OCI-LY1 (cell line): Measurements from ENCODE around the gene DAZAP1.

Source experiments
- H2AFZ ChIP-seq: fragments of 200-600 bp; sonication (generic), shearing (Covaris generic); 2 replicates; pipeline ENCODE4 v1.6.0; 2014; ENCODE audit warnings: antibody characterized with exemption, mild to moderate bottlenecking, low read length
- H3F3A ChIP-seq: fragments of 200-600 bp; sonication (generic), shearing (Covaris generic); 2 replicates; pipeline ENCODE4 v1.6.0; 2014; ENCODE audit warnings: mild to moderate bottlenecking, antibody characterized with exemption, low read length, moderate library complexity; ENCODE audit not compliant: insufficient read depth
- H3K27ac ChIP-seq: fragments of 200-600 bp; sonication (generic); 2 replicates; pipeline ENCODE4 v1.5.1; 2014; ENCODE audit warnings: low read length, mixed run types, mild to moderate bottlenecking, low read depth; ENCODE audit not compliant: poor library complexity, severe bottlenecking
- H3K27me3 ChIP-seq: fragments of 200-600 bp; sonication (generic); 2 replicates; pipeline ENCODE4 v1.6.0; 2014; ENCODE audit warnings: antibody characterized with exemption, mild to moderate bottlenecking, low read length, moderate library complexity; ENCODE audit not compliant: insufficient read depth
- H3K36me3 ChIP-seq: fragments of 200-600 bp; sonication (generic); 2 replicates; pipeline ENCODE4 v1.6.1; 2014; ENCODE audit warnings: mild to moderate bottlenecking, antibody characterized with exemption, low read length, moderate library complexity, mixed read lengths; ENCODE audit not compliant: insufficient read depth
- H3K4me1 ChIP-seq: fragments of 200-600 bp; sonication (generic); 2 replicates; pipeline ENCODE4 v1.5.1; 2014; ENCODE audit warnings: mild to moderate bottlenecking, low read length, moderate library complexity; ENCODE audit not compliant: insufficient read depth, severe bottlenecking
- H3K4me2 ChIP-seq: fragments of 200-600 bp; sonication (generic), shearing (Covaris generic); 2 replicates; pipeline ENCODE4 v1.6.1; 2014; ENCODE audit warnings: low read length
- H3K4me3 ChIP-seq: fragments of 200-600 bp; sonication (generic); 2 replicates; pipeline ENCODE4 v1.5.1; 2014; ENCODE audit warnings: low read length, low read depth, mild to moderate bottlenecking, mixed read lengths; ENCODE audit not compliant: poor library complexity, severe bottlenecking
- H3K79me2 ChIP-seq: fragments of 200-600 bp; shearing (Covaris generic); 2 replicates; pipeline ENCODE4 v1.6.1; 2016; ENCODE audit warnings: mixed run types, low read length, mixed read lengths; ENCODE audit not compliant: insufficient read depth
- H3K9ac ChIP-seq: fragments of 200-600 bp; sonication (generic), shearing (Covaris generic); 2 replicates; pipeline ENCODE4 v1.6.1; 2014; ENCODE audit warnings: mild to moderate bottlenecking, low read length, mixed read lengths
- H3K9me2 ChIP-seq: fragments of 200-600 bp; sonication (generic), shearing (Covaris generic); 2 replicates; pipeline ENCODE4 v1.6.1; 2014; ENCODE audit warnings: low read depth, mild to moderate bottlenecking, low read length, mixed read lengths
- H3K9me3 ChIP-seq: fragments of 200-600 bp; shearing (Covaris generic); 2 replicates; pipeline ENCODE4 v1.6.1; 2014; ENCODE audit warnings: low read length, mixed read lengths
- H4K20me1 ChIP-seq: fragments of 200-600 bp; sonication (generic), shearing (Covaris generic); 2 replicates; pipeline ENCODE4 v1.6.0; 2016; ENCODE audit warnings: mild to moderate bottlenecking, low read length; ENCODE audit not compliant: insufficient read depth
- CTCF ChIP-seq: fragments of 200-600 bp; sonication (generic), shearing (Covaris generic); IDR thresholded peaks from 2 replicates; pipeline ENCODE4 v1.5.1; 2017; ENCODE audit warnings: mild to moderate bottlenecking, antibody characterized with exemption, low read length, moderate library complexity, mixed read lengths
- EZH2 ChIP-seq: fragments of 200-600 bp; sonication (generic), shearing (Covaris generic); IDR thresholded peaks from 2 replicates; pipeline ENCODE4 v1.8.0; 2017; ENCODE audit warnings: borderline replicate concordance, mixed run types, mild to moderate bottlenecking, antibody characterized with exemption, low read length, moderate library complexity, mixed read lengths

DAZAP1 gene

DNA sequence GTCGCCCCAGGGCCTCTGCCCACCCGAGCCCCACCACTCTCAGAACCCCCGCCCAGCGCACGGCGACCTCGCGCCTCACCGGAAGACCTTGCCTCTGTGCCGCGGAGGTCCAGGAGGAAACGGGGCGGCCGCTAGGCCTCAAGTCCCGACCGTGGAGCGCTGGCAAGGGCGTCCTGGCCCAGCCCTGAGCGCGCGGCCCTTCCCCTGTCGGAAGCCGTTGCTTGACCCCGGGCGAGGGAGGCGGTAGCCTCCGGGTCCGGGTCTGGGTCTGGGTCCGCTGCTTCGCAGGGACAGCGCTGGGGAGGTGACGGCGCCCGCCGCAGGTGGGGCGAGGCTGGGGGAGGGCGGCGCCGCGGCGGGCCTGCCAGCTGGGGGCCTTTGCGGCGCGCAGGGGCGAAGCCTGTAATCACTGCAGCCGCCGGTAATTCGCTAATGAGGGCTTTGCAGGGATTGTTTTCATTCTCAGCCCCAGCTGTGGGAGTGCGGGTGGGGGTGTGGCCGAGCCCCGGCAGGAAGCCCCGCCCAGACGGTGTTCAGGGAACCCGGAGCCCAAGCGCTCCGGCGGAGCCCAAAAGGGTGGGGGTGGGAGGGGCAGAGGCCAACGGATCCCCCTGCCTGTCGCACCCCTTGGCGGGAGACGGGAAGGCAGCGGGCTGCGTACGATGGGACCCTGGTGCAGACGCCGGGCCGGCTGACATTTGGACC lies 63.1 kb downstream of the DAZAP1 start:
- Histone ChIP-seq H3K9me2 (no peaks in the 10 kb centered on the region), H4K20me1 (no peaks in the 10 kb centered on the region), H3K9me3 (no peaks in the 10 kb centered on the region), H3K9ac (no peak overlapping the region), H2AFZ (no peak overlapping the region), H3F3A (no peaks in the 10 kb centered on the region), H3K4me2 (peak overlapping the region; percentile 18; the same call in 1 of the 2 replicates), H3K27me3 (peaks cover 22% of the 10 kb centered on the region; the same call in 1 of the 2 replicates), H3K4me1 (peaks cover 11% of the 10 kb centered on the region), H3K79me2 (no peaks in the 10 kb centered on the region), H3K4me3 (no peak overlapping the region), H3K36me3 (peaks cover 7% of the 10 kb centered on the region; the same call in 1 of the 2 replicates), H3K27ac (no peak overlapping the region)
- no peak for TF ChIP-seq EZH2
- TF ChIP-seq CTCF = no peak

- Histone ChIP-seq H3K27me3 (peaks cover 22% of the 10 kb centered on the region; the same call in 1 of the 2 replicates), H3K4me2 (peak overlapping the region; percentile 18; the same call in 1 of the 2 replicates)
- TF ChIP-seq EZH2 (no peak), CTCF (no peak)
These were observed 63.7 kb downstream of the DAZAP1 start for GRCh38 chr19:1471010-1471514.

DNA sequence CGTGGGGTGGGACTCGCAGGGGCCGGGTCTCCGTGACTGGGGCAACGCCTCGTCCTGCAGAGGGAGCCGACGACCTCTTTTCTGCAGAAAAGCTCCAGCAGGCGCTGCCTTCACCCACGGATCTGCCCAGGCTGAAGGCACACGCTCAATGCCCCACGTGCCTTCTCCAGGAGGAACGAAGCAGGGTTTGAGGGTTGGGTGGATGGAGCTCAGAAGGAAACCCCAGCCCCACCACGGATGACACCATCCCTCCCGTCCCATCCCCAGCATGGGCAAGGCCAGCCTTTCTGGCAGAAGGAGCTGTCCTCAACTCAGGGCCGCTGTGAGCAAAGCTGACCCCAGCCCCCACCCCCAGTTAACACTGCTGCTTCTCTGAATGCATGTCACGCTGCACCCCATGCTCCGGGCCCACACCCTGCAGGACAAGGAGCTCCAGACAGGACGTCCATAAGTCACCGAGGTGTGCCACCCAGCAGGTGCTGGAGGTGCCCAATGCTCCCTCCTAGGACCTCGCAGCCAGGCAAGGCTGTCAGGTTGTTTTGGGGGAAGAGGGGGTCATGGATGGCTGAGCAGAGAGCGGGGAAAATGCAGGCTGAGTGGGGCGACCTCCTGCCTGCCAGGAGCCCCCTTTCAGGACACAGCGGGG lies 64.3 kb downstream of the DAZAP1 start:
- TF ChIP-seq EZH2 = no peak
- no peak; the same call in 1 of the 2 replicates for TF ChIP-seq CTCF

More at GRCh38 chr19:1471010-1471514, 63.7 kb downstream of the DAZAP1 start:
- Histone ChIP-seq H4K20me1 (no peaks in the 10 kb centered on the region), H2AFZ (no peak overlapping the region), H3F3A (no peaks in the 10 kb centered on the region), H3K36me3 (peaks cover 9% of the 10 kb centered on the region; the same call in 1 of the 2 replicates), H3K9me2 (no peaks in the 10 kb centered on the region), H3K4me3 (no peak overlapping the region), H3K9ac (no peak overlapping the region), H3K4me1 (peaks cover 11% of the 10 kb centered on the region), H3K27ac (no peak overlapping the region), H3K9me3 (no peaks in the 10 kb centered on the region), H3K79me2 (no peaks in the 10 kb centered on the region)

More for the DNA sequence above, 64.3 kb downstream of the DAZAP1 start:
- H3K4me2 ChIP-seq = no peak overlapping the region
- no peaks in the 10 kb centered on the region for H3K9me3 ChIP-seq
- H3K36me3 ChIP-seq = peaks cover 13% of the 10 kb centered on the region; the same call in 1 of the 2 replicates
- no peaks in the 10 kb centered on the region for H4K20me1 ChIP-seq
- H3K4me1 ChIP-seq = peaks cover 11% of the 10 kb centered on the region
- no peaks in the 10 kb centered on the region for H3F3A ChIP-seq
- no peak overlapping the region for H3K27ac ChIP-seq
- no peak overlapping the region for H3K9ac ChIP-seq
- H3K4me3 ChIP-seq = no peak overlapping the region
- no peaks in the 10 kb centered on the region for H3K9me2 ChIP-seq
- H3K79me2 ChIP-seq = no peaks in the 10 kb centered on the region
- H3K27me3 ChIP-seq = peaks cover 22% of the 10 kb centered on the region; the same call in 1 of the 2 replicates
- no peak overlapping the region for H2AFZ ChIP-seq
